Measurements from ENCODE around the gene ORM2. TPM values are rescaled to one million over a fixed set of nuclear protein-coding genes. Genes with fewer than 3 reads are reported as not detected.

The ORM2 gene
- total and polyA plus RNA-seq, 2 experiments from 2014 or later, result 0.76 TPM

DNA sequence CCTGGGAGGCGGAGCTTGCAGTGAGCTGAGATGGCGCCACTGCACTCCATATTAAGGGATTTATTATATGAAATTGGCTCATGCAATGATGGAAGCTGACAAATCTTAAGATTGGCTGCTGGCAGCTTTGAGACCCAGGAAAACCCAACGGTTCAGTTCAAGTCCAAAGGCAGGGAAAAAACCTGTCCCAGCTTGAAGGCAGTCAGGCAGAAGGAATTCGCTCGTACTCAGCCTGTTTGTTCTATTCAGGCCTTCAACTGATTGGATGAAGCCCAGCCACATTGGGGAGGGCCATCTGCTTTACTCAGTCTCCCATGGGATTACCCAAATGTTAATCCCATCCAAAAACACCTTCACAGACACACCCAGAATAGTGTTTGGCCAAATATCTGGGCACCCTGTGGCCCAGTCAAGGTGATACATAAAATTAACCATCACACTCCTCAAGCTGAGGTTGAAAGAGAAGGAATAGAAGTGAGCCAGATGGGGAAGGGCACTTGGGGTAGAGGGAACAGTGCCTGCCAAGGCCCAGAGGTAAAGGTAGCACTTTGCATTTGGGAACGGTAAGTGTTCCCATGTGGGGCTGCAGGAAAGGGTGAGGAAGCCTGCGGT, 15.3 kb upstream of the ORM2 start:
- Histone ChIP-seq H3K4me1 (ENCODE audit: insufficient read depth) (no peaks in the 10 kb centered on the region), H3K27ac (ENCODE audit: low read depth) (no peak overlapping the region), H3K4me3 (no peak overlapping the region), H3K9me2 (ENCODE audit: insufficient read depth) (no peaks in the 10 kb centered on the region), H3F3A (replicated peaks; ENCODE audit: low read depth) (no peaks in the 10 kb centered on the region), H2AFZ (no peak overlapping the region), H3K36me3 (ENCODE audit: insufficient read depth) (no peaks in the 10 kb centered on the region), H4K20me1 (replicated peaks; ENCODE audit: insufficient read depth) (no peaks in the 10 kb centered on the region), H3K27me3 (ENCODE audit: insufficient read depth) (no peaks in the 10 kb centered on the region), H3K4me2 (no peak overlapping the region), H3K79me2 (replicated peaks; ENCODE audit: insufficient read depth) (no peaks in the 10 kb centered on the region)
- peaks cover 8% of the 10 kb centered on the region for H3K4me1 Mint-ChIP-seq
- no peaks in the 10 kb centered on the region; the same call in 2 of the 3 replicates for H3K9me3 Mint-ChIP-seq
- no peak for TF ChIP-seq EZH2 (IDR thresholded peaks at IDR 0.05; ENCODE audit: low read depth, unreplicated experiment)
- peaks cover 6% of the 10 kb centered on the region for H3K27me3 Mint-ChIP-seq (ENCODE audit: insufficient read depth, low read depth, poor library complexity)
- H3K4me3 Mint-ChIP-seq, result no peak overlapping the region
- no peaks in the 10 kb centered on the region for H3K36me3 Mint-ChIP-seq (ENCODE audit: low read depth)
- no peak for DNase-seq (ENCODE audit: low spot score)
- no peak overlapping the region for H3K27ac Mint-ChIP-seq
- ATAC-seq, result no peak

GRCh38 chr9:114314881-114315722, 14.6 kb upstream of the ORM2 start:
- Histone ChIP-seq H3K4me1 (ENCODE audit: insufficient read depth) (no peaks in the 10 kb centered on the region), H3K27me3 (ENCODE audit: insufficient read depth) (no peaks in the 10 kb centered on the region), H2AFZ (no peak overlapping the region), H3K27ac (ENCODE audit: low read depth) (no peak overlapping the region), H4K20me1 (replicated peaks; ENCODE audit: insufficient read depth) (no peaks in the 10 kb centered on the region), H3K4me3 (no peak overlapping the region), H3F3A (replicated peaks; ENCODE audit: low read depth) (no peaks in the 10 kb centered on the region), H3K4me2 (no peak overlapping the region), H3K79me2 (replicated peaks; ENCODE audit: insufficient read depth) (no peaks in the 10 kb centered on the region), H3K36me3 (ENCODE audit: insufficient read depth) (no peaks in the 10 kb centered on the region), H3K9me2 (ENCODE audit: insufficient read depth) (no peaks in the 10 kb centered on the region)
- H3K4me3 Mint-ChIP-seq, result no peak overlapping the region
- H3K27me3 Mint-ChIP-seq (ENCODE audit: insufficient read depth, low read depth, poor library complexity), result peaks cover 6% of the 10 kb centered on the region
- DNase-seq (ENCODE audit: low spot score) (no peak), ATAC-seq (no peak)
- H3K4me1 Mint-ChIP-seq, result peaks cover 8% of the 10 kb centered on the region
- no peak overlapping the region for H3K27ac Mint-ChIP-seq
- TF ChIP-seq, protein P1, sequence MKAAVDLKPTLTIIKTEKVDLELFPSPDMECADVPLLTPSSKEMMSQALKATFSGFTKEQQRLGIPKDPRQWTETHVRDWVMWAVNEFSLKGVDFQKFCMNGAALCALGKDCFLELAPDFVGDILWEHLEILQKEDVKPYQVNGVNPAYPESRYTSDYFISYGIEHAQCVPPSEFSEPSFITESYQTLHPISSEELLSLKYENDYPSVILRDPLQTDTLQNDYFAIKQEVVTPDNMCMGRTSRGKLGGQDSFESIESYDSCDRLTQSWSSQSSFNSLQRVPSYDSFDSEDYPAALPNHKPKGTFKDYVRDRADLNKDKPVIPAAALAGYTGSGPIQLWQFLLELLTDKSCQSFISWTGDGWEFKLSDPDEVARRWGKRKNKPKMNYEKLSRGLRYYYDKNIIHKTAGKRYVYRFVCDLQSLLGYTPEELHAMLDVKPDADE (IDR thresholded peaks at IDR 0.05), result no peak
- TF ChIP-seq, protein P2, sequence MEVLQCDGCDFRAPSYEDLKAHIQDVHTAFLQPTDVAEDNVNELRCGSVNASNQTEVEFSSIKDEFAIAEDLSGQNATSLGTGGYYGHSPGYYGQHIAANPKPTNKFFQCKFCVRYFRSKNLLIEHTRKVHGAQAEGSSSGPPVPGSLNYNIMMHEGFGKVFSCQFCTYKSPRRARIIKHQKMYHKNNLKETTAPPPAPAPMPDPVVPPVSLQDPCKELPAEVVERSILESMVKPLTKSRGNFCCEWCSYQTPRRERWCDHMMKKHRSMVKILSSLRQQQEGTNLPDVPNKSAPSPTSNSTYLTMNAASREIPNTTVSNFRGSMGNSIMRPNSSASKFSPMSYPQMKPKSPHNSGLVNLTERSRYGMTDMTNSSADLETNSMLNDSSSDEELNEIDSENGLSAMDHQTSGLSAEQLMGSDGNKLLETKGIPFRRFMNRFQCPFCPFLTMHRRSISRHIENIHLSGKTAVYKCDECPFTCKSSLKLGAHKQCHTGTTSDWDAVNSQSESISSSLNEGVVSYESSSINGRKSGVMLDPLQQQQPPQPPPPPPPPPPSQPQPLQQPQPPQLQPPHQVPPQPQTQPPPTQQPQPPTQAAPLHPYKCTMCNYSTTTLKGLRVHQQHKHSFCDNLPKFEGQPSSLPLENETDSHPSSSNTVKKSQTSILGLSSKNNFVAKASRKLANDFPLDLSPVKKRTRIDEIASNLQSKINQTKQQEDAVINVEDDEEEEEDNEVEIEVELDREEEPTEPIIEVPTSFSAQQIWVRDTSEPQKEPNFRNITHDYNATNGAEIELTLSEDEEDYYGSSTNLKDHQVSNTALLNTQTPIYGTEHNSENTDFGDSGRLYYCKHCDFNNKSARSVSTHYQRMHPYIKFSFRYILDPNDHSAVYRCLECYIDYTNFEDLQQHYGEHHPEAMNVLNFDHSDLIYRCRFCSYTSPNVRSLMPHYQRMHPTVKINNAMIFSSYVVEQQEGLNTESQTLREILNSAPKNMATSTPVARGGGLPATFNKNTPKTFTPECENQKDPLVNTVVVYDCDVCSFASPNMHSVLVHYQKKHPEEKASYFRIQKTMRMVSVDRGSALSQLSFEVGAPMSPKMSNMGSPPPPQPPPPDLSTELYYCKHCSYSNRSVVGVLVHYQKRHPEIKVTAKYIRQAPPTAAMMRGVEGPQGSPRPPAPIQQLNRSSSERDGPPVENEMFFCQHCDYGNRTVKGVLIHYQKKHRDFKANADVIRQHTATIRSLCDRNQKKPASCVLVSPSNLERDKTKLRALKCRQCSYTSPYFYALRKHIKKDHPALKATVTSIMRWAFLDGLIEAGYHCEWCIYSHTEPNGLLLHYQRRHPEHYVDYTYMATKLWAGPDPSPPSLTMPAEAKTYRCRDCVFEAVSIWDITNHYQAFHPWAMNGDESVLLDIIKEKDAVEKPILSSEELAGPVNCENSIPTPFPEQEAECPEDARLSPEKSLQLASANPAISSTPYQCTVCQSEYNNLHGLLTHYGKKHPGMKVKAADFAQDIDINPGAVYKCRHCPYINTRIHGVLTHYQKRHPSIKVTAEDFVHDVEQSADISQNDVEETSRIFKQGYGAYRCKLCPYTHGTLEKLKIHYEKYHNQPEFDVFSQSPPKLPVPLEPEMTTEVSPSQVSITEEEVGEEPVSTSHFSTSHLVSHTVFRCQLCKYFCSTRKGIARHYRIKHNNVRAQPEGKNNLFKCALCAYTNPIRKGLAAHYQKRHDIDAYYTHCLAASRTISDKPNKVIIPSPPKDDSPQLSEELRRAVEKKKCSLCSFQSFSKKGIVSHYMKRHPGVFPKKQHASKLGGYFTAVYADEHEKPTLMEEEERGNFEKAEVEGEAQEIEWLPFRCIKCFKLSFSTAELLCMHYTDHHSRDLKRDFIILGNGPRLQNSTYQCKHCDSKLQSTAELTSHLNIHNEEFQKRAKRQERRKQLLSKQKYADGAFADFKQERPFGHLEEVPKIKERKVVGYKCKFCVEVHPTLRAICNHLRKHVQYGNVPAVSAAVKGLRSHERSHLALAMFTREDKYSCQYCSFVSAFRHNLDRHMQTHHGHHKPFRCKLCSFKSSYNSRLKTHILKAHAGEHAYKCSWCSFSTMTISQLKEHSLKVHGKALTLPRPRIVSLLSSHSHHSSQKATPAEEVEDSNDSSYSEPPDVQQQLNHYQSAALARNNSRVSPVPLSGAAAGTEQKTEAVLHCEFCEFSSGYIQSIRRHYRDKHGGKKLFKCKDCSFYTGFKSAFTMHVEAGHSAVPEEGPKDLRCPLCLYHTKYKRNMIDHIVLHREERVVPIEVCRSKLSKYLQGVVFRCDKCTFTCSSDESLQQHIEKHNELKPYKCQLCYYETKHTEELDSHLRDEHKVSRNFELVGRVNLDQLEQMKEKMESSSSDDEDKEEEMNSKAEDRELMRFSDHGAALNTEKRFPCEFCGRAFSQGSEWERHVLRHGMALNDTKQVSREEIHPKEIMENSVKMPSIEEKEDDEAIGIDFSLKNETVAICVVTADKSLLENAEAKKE (CRISPR knock-in tag; IDR thresholded peaks at IDR 0.05), result no peak
- TF ChIP-seq CTCF (conservative IDR thresholded peaks at IDR 0.05; ENCODE audit: low read depth in 2 of 2) (no peak), STAT1 (IDR thresholded peaks at IDR 0.05; ENCODE audit: unreplicated experiment) (no peak)
- H3K9me3 Mint-ChIP-seq, result no peaks in the 10 kb centered on the region; the same call in 2 of the 3 replicates
- no peaks in the 10 kb centered on the region for H3K36me3 Mint-ChIP-seq (ENCODE audit: low read depth)
